Progenitor cell of endocrine pancreas (in vitro differentiated cells): ENCODE data around the gene PKM. TPM values are rescaled to one million over a fixed set of nuclear protein-coding genes. Genes with fewer than 3 reads are reported as not detected.

Experiments
- DNase-seq: peaks from one replicate; pipeline ENCODE4 v3.0.0; 2021; ENCODE audit warnings: low spot score; ENCODE audit not compliant: unreplicated experiment
- H3K27ac Mint-ChIP-seq: 2 replicates; pipeline ENCODE4 v1.8.0; 2021; ENCODE audit warnings: mild to moderate bottlenecking, moderate library complexity, mixed read lengths
- H3K27me3 Mint-ChIP-seq: 2 replicates; pipeline ENCODE4 v1.8.0; 2021; ENCODE audit warnings: mixed read lengths
- H3K36me3 Mint-ChIP-seq: 2 replicates; pipeline ENCODE4 v1.8.0; 2022; ENCODE audit warnings: mixed read lengths; ENCODE audit not compliant: insufficient read depth
- H3K4me1 Mint-ChIP-seq: 2 replicates; pipeline ENCODE4 v1.8.0; 2021; ENCODE audit warnings: low read depth, mixed read lengths
- H3K4me3 Mint-ChIP-seq: 2 replicates; pipeline ENCODE4 v1.8.0; 2021; ENCODE audit warnings: low read depth, mild to moderate bottlenecking, moderate library complexity, mixed read lengths
- H3K9me3 Mint-ChIP-seq: 2 replicates; pipeline ENCODE4 v1.8.0; 2021; ENCODE audit warnings: low read depth, mixed read lengths
- CTCF ChIP-seq: fragments of 200-600 bp; sonication (generic); IDR thresholded peaks from one replicate; pipeline ENCODE4 v1.5.0; 2021; ENCODE audit warnings: antibody characterized with exemption, mild to moderate bottlenecking; ENCODE audit not compliant: unreplicated experiment
- total RNA-seq: library from RNA; stranded (reverse); gene quantifications from 2 replicates; pipeline ENCODE4 v1.2.1, GENCODE V29; 2021

Gene PKM
- total RNA-seq, 1 donor from 2014 or later = 525 TPM

GRCh38 chr15:72176159-72176558, 54.8 kb downstream of the PKM start:
- Mint-ChIP-seq H3K36me3 (no peaks in the 10 kb centered on the region), H3K4me3 (no peak overlapping the region), H3K27ac (no peak overlapping the region), H3K4me1 (no peaks in the 10 kb centered on the region), H3K27me3 (peaks cover 16% of the 10 kb centered on the region), H3K9me3 (no peaks in the 10 kb centered on the region)
- DNase-seq = no peak
- TF ChIP-seq CTCF = no peak

GRCh38 chr15:72175186-72176044, 55.6 kb downstream of the PKM start:
- Mint-ChIP-seq H3K36me3 (no peaks in the 10 kb centered on the region), H3K27me3 (peaks cover 12% of the 10 kb centered on the region), H3K9me3 (no peaks in the 10 kb centered on the region), H3K4me3 (no peak overlapping the region), H3K27ac (peak overlapping the region; percentile 12), H3K4me1 (no peaks in the 10 kb centered on the region)
- no peak for TF ChIP-seq CTCF
- no peak for DNase-seq

- Mint-ChIP-seq H3K27ac (peak overlapping the region; percentile 12), H3K27me3 (peaks cover 12% of the 10 kb centered on the region), H3K36me3 (no peaks in the 10 kb centered on the region), H3K4me1 (no peaks in the 10 kb centered on the region), H3K4me3 (no peak overlapping the region), H3K9me3 (no peaks in the 10 kb centered on the region)
- TF ChIP-seq CTCF = no peak
- DNase-seq = no peak
Measured at GRCh38 chr15:72174551-72175165, 56.3 kb downstream of the PKM start.

GRCh38 chr15:72173864-72174550, 57.0 kb downstream of the PKM start:
- Mint-ChIP-seq H3K4me1 (peaks cover 1% of the 10 kb centered on the region), H3K27me3 (peaks cover 12% of the 10 kb centered on the region), H3K9me3 (no peaks in the 10 kb centered on the region), H3K36me3 (no peaks in the 10 kb centered on the region), H3K27ac (no peak overlapping the region), H3K4me3 (no peak overlapping the region)
- TF ChIP-seq CTCF = no peak
- no peak for DNase-seq

GRCh38 chr15:72173401-72173800, 57.6 kb downstream of the PKM start:
- H3K4me1 Mint-ChIP-seq = peaks cover 1% of the 10 kb centered on the region
- H3K36me3 Mint-ChIP-seq = no peaks in the 10 kb centered on the region
- no peak overlapping the region for H3K27ac Mint-ChIP-seq
- TF ChIP-seq CTCF = no peak
- no peak for DNase-seq
- H3K27me3 Mint-ChIP-seq = peaks cover 12% of the 10 kb centered on the region
- H3K4me3 Mint-ChIP-seq = no peak overlapping the region
- H3K9me3 Mint-ChIP-seq = no peaks in the 10 kb centered on the region
